GM21717 (cell line): ENCODE measurements around the gene AKNA.

Source experiments
- ATAC-seq: cut with Tn5 transposase; IDR thresholded peaks from one replicate; pipeline ENCODE4 v1.9.1; 2021; ENCODE audit warnings: mild to moderate bottlenecking, moderate library complexity; ENCODE audit not compliant: unreplicated experiment

Gene AKNA

DNA sequence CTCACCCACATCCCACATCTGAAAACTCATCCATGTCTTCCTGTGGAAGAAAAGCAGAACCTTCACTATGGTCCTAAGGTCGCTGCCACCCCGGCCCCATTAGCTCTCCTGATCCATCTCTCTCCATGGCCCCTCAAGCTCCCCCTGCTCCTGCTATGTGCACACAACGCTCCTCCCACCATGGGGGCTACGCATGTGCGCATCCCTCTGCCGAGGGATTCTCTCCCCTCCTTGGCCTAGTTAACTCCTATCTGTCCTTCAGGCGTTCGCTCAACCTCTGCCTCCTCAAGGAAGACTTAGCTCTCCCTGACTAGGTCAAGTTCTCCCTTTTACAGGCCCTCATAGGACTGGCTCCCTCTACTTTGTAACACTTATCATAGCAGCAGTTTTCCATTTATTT is 9.8 kb downstream of the AKNA start:
- ATAC-seq = no peak

DNA sequence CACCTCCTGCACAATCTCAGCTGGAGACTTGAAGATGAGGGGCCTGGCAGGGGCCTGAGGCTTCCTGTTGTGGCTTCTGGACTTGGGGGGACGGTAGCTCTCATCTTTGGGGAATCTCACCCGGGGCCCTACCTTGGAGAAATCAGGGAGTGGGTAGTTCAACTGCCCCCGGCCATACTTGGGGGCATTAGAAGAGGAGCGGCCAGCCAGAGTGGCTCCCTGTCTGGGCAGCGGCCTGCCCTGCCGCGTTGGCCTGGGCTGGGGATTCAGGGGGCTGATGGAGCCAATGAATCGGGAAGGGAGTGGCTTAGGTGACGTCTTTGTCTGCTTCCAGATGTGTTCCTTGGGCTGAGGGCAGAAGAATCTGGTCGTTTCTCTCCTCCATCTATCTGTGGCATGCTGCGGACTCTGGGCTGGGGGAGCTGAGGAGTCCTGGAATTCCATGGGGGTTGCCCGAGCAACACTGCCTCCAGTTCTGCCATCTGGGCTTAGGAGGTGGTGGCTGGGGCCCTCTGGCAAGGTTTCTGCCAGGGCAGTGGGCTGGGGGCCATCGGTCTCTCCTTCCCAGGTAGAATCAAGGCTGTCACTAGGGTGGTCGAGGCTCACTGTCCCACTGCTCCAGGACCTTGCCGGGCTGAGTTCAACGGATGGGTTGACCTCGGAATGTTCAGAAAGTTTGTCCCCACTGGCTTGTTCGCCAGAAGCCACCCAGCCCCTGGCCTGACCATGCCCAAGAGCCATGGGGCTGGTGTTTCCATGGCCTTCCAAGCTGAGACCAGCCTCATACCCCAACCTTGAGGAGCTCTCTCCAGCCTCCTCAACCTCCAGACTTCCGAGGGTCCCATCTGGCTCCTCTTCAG is 11.0 kb downstream of the AKNA start:
- no peak for ATAC-seq

DNA sequence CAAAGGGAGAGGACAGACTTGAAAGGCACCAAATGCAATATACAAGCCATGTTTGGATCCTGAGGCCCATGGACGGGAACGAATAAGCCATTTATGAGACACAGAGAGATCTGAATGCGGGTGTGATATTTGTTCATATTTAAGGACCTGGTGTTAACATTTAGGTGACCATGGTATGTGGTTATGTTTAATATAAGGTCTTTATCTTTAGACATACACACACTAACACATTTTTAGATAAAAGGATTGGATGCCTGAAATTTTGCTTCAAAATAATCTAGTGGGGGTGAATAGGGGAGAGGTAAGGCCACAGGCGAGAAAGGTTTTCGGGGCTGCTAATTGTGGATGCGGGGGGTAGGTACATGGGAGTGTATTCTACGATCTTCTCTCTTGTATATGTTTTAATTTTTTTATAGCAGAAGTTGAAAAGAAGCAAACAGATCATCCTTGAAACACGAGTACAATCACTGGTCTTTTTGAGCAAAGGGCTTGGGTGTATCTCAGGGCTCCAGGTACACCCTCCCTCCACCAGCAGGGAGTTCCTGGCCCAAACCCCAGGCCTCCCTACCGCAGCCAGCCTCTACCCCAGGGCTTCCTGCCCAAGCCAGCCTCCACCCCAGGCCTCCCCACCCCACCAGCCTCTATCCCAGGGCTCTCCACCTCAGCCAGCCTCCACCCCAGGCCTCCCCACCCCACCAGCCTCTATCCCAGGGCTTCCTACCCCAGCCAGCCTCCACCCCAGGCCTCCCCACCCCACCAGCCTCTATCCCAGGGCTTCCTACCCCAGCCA is 12.2 kb downstream of the AKNA start:
- no peak for ATAC-seq

DNA sequence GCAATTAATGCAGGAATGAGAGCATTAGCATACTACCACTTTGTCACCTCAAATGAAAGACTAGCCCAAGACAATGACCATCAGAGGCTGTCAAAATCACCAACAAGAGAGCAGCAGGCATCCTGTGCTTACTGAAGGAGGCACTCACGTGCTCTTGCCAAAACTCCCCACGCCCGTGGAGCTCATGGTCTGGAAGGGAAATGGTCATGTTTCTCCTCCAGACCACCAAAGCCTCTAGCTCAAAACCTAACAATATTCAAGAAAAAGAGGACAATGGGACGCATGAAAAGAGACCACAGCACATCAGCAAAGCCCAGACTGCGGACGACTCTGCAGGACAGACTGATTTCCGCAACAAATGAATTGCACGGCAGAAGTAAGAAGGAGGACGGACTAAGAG is 12.8 kb downstream of the AKNA start:
- ATAC-seq = no peak

DNA sequence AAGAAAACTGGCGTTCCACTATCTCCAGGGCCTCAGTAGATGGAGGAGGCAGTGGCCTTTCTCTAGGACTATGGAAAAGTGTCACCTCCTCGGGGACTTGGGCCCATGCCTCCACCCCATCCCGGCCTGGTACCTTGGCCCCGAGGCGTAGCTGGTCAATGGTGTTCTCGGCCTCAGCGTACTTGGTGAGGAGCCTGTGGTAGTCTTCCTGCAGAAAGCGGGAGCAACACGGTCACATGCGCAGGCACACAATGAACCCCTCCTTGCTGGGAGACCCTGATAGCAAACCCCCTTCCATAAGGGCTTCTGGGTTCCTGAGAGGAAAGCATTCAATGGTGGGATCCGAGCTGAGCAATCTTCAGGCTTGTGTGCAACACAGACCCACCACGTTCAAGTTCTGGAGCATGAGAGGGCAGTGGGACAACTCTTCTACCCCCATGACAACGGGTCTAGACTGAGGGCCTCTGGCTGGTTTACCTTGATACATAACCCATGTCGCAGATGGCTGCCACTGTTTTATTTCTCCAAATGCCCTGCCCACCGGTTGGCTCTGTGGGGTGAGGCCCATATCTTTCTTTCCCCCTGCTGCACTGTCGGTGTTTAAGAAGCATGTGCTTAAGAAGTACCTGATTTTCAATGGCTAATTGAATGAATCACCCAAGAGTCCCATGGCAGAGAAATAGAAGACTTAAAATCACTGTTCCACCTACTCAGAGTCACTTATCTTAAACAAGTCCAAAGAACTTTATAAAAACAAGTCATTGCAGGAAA is 13.6 kb downstream of the AKNA start:
- ATAC-seq = no peak

DNA sequence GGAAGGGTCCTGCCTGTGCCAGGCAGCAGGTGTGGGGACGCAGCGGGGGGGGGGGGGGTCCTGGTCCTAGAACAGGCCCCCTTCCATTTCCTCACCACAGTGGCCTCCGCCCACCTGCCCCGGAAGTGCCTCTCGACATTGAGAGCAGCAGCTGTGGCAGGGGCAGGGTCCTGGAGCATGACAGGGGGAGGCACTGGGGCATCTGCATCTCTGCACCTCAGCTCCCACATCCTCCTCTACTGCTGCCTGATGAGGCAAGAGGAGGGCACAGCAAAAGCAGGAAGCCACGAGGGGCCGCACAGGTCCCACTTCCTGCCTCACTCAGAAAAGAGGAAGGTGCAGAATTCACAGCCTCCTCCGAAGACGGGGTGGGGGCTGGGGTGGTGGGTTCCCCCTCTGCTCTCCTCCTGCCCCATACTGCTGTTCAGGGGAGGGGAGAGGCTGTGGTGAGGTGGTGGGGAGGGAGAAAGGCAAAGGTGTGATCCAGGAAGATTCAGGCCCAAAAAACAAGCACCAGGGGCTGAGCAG is 14.8 kb downstream of the AKNA start:
- ATAC-seq = peak; percentile 90

DNA sequence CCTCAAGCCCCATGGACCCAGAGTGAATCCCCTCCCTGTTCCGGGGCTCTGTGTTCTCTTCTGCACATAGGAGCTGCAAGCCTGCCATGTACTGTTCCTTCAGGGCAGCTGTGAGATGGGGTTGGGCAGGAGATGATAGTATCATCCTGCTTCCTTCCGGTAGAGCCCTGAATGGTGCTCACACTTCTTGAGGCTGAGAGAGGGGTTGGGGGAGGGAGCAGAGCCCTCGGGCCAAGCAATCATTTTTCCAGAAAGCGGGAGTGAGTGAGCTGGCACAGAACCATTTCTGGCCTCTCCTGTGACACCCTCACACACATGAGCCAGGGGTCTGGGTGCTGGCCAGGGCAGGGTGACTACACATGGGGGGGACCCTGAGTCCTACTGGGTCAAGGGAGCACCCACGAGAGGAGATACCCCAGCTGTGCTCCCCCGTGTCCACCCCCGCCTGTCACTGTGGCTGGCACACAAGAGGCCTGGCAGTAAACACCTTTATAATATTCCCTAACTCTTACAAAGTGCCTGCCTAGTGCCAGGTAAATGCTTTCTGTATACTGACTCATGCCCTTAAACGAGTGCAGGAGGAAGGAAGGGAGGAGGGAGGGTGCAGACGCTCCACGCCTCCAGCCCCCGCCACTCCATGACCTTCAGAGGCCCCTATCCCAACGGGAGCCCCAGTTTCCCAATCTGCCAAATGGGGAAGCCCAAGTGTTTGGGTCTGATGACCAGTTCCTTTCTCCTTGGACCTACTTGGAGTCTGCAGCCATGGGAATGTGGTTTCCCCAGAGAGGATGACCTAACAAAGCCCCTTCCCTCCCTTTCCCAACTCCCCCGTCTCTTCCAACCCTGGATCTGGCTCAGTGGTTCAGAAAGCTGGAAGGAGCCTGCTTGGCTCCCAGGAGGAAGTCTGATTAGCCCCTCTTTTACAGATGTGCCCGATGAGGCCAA is 15.5 kb downstream of the AKNA start:
- ATAC-seq = peak; percentile 33

DNA sequence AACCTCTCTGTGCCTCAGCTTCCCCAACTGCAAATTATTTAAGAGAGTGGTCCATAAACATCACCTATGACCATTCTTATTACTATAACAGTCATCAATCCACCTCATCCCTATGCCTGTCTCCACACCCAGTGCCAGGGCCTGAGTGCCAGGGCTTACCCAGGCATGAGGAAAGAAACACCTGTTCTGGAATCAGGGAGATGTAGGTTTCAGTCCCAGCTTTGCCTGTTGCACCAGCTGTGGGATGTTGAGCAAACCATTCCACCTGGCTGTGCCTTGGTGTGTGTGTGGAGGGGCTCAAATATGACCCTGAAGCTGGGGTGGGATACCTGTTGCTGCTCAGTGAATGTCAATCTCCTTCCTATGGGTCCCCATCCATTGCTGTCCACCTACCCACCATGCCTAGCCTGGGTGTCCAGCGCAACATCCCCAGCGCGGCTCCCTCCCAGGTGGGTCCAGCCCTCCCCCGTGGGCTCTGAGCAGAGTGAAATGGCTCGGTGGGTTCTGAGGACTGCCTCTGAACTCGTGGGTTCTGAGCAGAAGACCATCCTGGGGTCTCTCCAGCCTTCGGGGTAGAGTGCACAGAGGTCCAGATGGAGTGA is 16.3 kb downstream of the AKNA start:
- ATAC-seq = no peak

DNA sequence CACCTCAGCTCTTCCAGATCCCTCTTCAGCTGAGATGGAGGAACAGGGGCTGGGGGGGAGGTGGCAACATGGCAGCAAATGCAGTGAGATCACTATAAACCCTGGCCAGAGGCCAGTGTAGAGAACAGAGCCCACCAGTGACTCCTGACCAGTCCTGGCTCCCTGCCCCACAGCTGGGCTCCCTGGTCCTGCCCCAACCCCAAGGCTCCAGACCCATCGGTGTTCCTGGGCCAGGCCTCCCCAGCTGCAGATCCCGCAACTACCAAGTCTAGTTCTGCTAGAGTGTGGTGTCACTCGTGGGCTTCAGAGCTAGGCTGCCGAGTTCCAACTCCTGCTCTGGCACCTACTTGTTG is 16.8 kb downstream of the AKNA start:
- no peak for ATAC-seq

DNA sequence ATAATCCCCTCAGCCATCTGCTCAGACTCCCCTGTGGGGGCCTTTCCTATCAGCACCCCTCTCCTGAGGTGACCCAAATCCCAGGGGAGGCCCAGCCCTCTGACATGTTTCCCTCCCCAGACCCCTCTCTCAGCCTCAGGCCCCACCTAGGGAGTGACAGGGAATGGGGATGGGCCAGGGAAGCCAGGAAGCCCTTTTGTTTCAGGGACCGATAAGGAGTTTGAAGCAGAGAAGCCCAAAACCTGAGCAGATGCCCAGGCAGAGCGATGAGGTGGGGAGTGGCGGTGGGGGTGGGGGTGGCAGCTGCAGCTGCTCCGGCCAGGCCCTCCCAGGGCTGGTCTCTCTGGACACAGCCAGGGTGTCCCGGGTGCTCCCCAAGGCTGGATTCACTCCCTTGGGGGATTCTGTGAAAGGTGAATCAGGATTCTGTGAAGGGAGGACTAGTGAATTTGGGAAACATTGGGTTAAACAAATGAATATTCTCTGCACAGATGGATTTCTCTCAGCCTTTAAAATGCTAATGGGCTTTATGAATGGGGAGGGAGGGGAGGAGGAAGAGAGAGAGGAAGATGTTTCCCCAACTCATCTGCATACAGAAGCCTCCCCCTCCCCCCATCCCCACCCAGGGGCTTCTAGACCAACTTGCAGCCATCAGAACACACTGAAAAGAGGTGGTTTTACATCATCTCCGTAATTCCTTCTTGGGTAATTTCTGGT is 17.4 kb downstream of the AKNA start:
- ATAC-seq = no peak

DNA sequence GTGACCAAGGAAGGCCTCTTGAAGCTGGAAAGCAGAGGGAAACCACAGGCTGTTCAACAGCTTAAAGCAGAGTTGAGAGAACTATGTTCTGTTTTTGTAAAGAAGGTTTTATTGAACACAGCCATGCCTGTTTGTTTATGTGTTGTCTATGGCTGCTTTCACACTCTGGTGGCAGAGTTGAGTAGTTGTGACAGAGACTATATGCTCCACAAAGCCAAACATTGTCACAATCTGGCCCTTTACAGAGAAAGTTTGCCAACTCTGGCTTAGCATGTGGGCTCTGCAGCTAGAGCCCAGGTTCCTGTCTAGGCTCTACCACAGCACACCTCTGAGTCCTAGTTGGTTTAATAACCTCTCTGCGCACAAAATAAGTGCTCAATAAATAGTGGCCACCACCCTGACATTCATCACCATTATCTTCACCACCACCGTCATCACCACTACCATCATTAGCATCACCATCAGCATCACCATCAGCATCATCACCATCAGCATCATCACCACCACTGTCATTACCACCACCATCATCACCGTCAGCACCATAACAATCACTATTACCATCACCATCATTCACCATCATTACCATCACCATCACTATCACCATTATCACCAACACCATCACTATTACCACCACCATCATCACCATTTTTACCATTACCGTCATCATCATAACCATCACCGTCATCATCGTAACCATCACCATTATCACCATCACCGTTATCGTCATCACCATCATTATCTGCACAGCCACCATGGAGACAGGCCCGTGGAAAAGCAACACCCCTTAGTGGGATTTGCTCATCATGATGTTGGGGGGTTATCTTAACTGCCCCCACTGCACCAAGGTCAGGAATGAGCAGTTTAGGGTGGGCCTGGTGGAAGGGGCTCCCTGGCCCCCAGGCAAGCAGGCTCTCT is 18.3 kb downstream of the AKNA start:
- ATAC-seq = no peak

DNA sequence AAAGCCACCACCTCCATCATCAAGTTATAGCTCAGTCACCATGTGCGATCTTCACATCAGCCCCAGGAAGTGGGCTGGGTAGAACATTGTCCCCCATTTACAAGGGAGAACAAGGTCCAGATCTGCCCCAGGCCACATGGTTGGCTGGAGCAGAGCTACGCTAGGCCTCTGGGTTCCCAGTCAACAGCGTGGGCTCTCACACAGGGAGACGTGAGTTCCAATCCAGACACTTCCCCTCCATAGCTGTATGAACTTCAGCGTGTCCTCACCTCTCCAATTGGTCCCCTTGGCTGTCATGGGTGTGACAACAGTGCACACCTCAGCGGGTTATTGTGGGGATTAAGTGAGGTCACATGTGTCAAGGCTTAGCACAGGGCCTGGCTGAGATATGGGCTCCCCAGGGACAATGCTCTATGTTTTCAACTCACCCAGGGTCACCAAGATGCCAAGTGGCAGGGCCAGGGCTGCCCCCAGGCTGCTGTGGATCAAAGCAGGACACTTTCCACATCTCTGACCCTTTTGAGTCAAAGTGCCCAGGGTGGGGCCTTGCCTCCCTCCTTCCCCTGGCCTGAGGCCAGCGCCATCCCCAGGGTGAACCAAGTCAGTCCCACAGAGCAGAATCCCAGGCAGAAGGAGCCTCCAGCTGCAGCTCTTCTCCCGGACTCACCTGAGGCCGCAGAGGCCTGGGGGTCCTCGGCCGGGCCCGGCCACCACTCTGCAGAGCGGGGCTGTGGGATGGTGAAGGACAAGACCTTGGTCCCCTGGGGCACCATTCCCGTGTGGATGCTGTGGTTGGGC is 19.8 kb downstream of the AKNA start:
- no peak for ATAC-seq

DNA sequence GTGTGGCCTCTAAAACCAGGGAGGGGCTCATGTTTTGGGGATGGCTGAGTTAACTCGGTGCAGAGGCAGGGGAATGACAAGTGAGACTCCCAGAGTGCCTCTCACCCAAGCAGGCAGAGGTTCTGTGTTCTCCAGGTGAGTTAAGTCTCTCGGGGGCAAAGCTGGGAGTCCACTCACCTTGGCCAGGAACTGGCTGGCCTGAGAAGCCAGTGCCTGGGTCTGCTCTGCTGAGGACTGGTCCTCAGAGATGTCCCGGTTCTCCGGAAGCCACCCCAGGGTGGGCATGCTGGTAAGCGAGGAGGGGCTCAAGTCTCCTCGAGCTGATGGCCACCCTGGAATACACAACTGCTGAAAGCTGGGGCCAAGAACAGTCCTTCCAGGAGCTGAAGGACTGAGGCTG is 20.4 kb downstream of the AKNA start:
- no peak for ATAC-seq

DNA sequence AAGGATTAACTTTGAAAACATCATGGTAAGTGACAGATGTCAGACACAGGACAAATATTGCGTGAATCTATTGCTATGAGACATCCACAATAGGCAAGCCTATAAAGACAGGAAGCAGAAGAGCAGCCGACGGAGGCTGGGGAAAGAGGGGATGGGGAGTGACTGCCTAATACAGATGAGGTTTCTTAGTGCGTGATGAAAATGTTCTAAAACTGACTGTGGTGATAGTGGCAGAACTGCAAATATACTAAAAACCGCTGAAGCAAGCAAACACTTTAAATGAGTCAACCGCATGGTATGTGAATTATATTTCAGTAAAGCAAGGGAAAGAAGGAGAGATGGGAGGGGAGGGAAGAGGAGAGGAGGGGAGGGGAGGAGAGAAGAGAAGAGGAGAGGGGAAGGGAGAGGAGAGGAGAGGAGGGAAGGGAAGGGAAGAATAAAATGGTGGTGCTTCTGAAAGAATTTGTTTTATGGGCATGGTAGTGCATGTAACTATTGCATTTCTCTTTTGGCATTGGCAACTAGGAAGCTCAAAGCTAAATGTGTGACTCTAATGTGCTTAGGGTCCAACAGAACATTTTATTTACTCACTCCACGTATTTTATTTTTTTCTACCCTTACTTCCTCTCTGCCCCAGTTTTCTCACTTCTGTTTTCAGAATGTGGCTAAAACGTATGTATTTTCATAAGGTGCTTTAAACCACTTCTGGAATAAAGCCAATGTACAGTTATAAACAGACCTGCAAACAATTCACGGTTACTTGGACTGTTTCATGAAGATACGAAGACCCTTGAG is 21.3 kb downstream of the AKNA start:
- peak; percentile 50 for ATAC-seq

DNA sequence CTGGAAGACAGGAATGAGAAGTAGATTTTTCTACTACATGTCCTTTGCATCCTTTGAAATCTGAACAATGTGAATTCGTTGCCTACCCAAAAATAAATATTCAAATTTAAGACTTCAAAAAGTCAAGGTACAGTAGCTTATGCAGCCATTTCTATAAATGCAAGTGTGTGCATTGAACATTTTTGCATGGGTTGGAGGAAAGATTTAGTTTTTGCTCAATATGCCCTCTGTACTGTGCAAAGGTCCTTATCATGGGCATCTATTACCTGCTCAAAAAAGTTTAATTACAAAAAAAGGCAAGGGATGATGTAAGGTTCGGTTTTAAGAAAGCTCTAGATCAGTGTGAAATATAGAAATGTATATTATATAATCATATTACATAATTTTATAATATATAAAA is 22.6 kb downstream of the AKNA start:
- ATAC-seq = no peak
